CD4-positive, alpha-beta T cell treated with Interleukin-6 at 100 ng/mL for 8 hours (primary cell): ENCODE results near the gene MTPN.

Experiments
- DNase-seq: peaks from one replicate; pipeline ENCODE4 v3.0.0-alpha.2; 2020; ENCODE audit warnings: mixed read lengths, low spot score

Gene MTPN

GRCh38 chr7:135924302-135924701 lies 52.9 kb downstream of the MTPN start:
- no peak for DNase-seq

- DNase-seq: no peak
These were observed 54.9 kb downstream of the MTPN start for GRCh38 chr7:135922263-135922662.

GRCh38 chr7:135920478-135920877 lies 56.7 kb downstream of the MTPN start:
- DNase-seq: no peak

GRCh38 chr7:135919071-135919841 lies 57.9 kb downstream of the MTPN start:
- no peak for DNase-seq

GRCh38 chr7:135918134-135918533 lies 59.0 kb downstream of the MTPN start:
- DNase-seq: no peak

GRCh38 chr7:135917721-135918120 lies 59.4 kb downstream of the MTPN start:
- no peak for DNase-seq

- no peak for DNase-seq
These were observed 62.8 kb downstream of the MTPN start for GRCh38 chr7:135914346-135914745.

GRCh38 chr7:135913404-135913803 lies 63.8 kb downstream of the MTPN start:
- no peak for DNase-seq

- DNase-seq: no peak
These were observed 66.1 kb downstream of the MTPN start for GRCh38 chr7:135911099-135911498.

GRCh38 chr7:135910393-135911036 lies 66.6 kb downstream of the MTPN start:
- DNase-seq: no peak

GRCh38 chr7:135905858-135906257 lies 71.3 kb downstream of the MTPN start:
- DNase-seq: no peak

- DNase-seq: no peak
These were observed 71.8 kb downstream of the MTPN start for GRCh38 chr7:135905355-135905754.

GRCh38 chr7:135904282-135904681 lies 72.9 kb downstream of the MTPN start:
- no peak for DNase-seq

GRCh38 chr7:135901585-135902540 lies 75.3 kb downstream of the MTPN start:
- DNase-seq: no peak

- DNase-seq: no peak
These were observed 77.1 kb downstream of the MTPN start for GRCh38 chr7:135900065-135900546.

- DNase-seq: no peak
These were observed 77.6 kb downstream of the MTPN start for GRCh38 chr7:135899458-135900064.

GRCh38 chr7:135898226-135898625 lies 78.9 kb downstream of the MTPN start:
- no peak for DNase-seq

- no peak for DNase-seq
These were observed 82.3 kb downstream of the MTPN start for GRCh38 chr7:135894816-135895215.

- DNase-seq: no peak
These were observed 87.3 kb downstream of the MTPN start for GRCh38 chr7:135889823-135890222.

- DNase-seq: no peak
These were observed 88.4 kb downstream of the MTPN start for GRCh38 chr7:135888740-135889139.

GRCh38 chr7:135886345-135887132 lies 90.6 kb downstream of the MTPN start:
- no peak for DNase-seq
